H9 (cell line): Measurements from ENCODE around the gene P4HA2. TPM values are rescaled to one million over a fixed set of nuclear protein-coding genes. Genes with fewer than 3 reads are reported as not detected.

ENCODE experiments used
- DNase-seq: peaks from one replicate; pipeline ENCODE4 v3.0.0-alpha.2; 2017
- H2AFZ ChIP-seq: one replicate; pipeline ENCODE4 v1.6.1; 2013; ENCODE audit warnings: mild to moderate bottlenecking, low read length, control low read depth, moderate library complexity
- H2AK5ac ChIP-seq: 2 replicates; pipeline ENCODE4 v1.6.1; 2013; ENCODE audit warnings: low read length, control low read depth, mixed read lengths; ENCODE audit not compliant: insufficient read length
- H2BK120ac ChIP-seq: one replicate; pipeline ENCODE4 v1.6.1; 2013; ENCODE audit warnings: low read depth, mild to moderate bottlenecking, low read length, control low read depth, inconsistent platforms; ENCODE audit not compliant: poor library complexity, severe bottlenecking
- H2BK12ac ChIP-seq: 2 replicates; pipeline ENCODE4 v1.6.1; 2013; ENCODE audit warnings: low read length, control low read depth, mixed read lengths, low read depth; ENCODE audit not compliant: insufficient read length
- H2BK15ac ChIP-seq: 2 replicates; pipeline ENCODE4 v1.6.1; 2013; ENCODE audit warnings: low read depth, low read length, control low read depth
- H2BK20ac ChIP-seq: one replicate; pipeline ENCODE4 v1.6.1; 2013; ENCODE audit warnings: low read depth, mild to moderate bottlenecking, low read length, control low read depth, inconsistent platforms; ENCODE audit not compliant: poor library complexity, severe bottlenecking
- H2BK5ac ChIP-seq: 2 replicates; pipeline ENCODE4 v1.6.1; 2013; ENCODE audit warnings: low read length, control low read depth, mixed read lengths; ENCODE audit not compliant: insufficient read length
- H3K14ac ChIP-seq: 2 replicates; pipeline ENCODE4 v1.6.1; 2013; ENCODE audit warnings: low read length, control low read depth; ENCODE audit not compliant: insufficient read depth
- H3K18ac ChIP-seq: 2 replicates; pipeline ENCODE4 v1.6.1; 2013; ENCODE audit warnings: low read depth, mild to moderate bottlenecking, mixed read lengths, low read length, control low read depth; ENCODE audit not compliant: insufficient read length
- H3K23ac ChIP-seq: 2 replicates; pipeline ENCODE4 v1.6.1; 2013; ENCODE audit warnings: low read length, control low read depth, mixed read lengths, low read depth; ENCODE audit not compliant: insufficient read length
- H3K23me2 ChIP-seq: 2 replicates; pipeline ENCODE4 v1.6.1; 2013; ENCODE audit warnings: low read depth, mild to moderate bottlenecking, mixed read lengths, low read length, control low read depth; ENCODE audit not compliant: insufficient read length, poor library complexity, severe bottlenecking
- H3K27ac ChIP-seq: 2 replicates; pipeline ENCODE4 v1.5.1; 2013; ENCODE audit warnings: low read length, control low read depth, mixed read lengths, low read depth; ENCODE audit not compliant: insufficient read length
- H3K27me3 ChIP-seq: 2 replicates; pipeline ENCODE4 v1.6.1; 2013; ENCODE audit warnings: low read length, control low read depth, inconsistent platforms; ENCODE audit not compliant: insufficient read depth
- H3K4ac ChIP-seq: 2 replicates; pipeline ENCODE4 v1.6.1; 2013; ENCODE audit warnings: low read depth, mild to moderate bottlenecking, control low read depth, inconsistent platforms, low read length, moderate library complexity
- H3K4me1 ChIP-seq: 2 replicates; pipeline ENCODE4 v1.6.1; 2013; ENCODE audit warnings: low read length, control low read depth, inconsistent platforms; ENCODE audit not compliant: insufficient read depth
- H3K4me2 ChIP-seq: 2 replicates; pipeline ENCODE4 v1.6.1; 2013; ENCODE audit warnings: low read length, control low read depth, mixed read lengths; ENCODE audit not compliant: insufficient read length, insufficient read depth
- H3K56ac ChIP-seq: 2 replicates; pipeline ENCODE4 v1.6.1; 2013; ENCODE audit warnings: low read depth, mild to moderate bottlenecking, mixed read lengths, low read length, control low read depth; ENCODE audit not compliant: insufficient read length
- H3K79me1 ChIP-seq: 2 replicates; pipeline ENCODE4 v1.6.1; 2013; ENCODE audit warnings: low read depth, mild to moderate bottlenecking, moderate library complexity, low read length, control low read depth, inconsistent platforms; ENCODE audit not compliant: insufficient read depth, poor library complexity, severe bottlenecking
- H3K79me2 ChIP-seq: 2 replicates; pipeline ENCODE4 v1.6.1; 2013; ENCODE audit warnings: low read length, control low read depth, inconsistent platforms; ENCODE audit not compliant: insufficient read depth
- H3K9ac ChIP-seq: 2 replicates; pipeline ENCODE4 v1.6.1; 2013; ENCODE audit warnings: low read length, control low read depth, mixed read lengths; ENCODE audit not compliant: insufficient read length; ENCODE audit errors: extremely low read depth
- H3K9me3 ChIP-seq: one replicate; pipeline ENCODE4 v1.6.1; 2013; ENCODE audit warnings: low read depth, low read length, inconsistent platforms; ENCODE audit not compliant: control insufficient read depth
- H3T11ph ChIP-seq: one replicate; pipeline ENCODE4 v1.6.1; 2013; ENCODE audit warnings: mild to moderate bottlenecking, low read length, control low read depth, inconsistent platforms
- H4K20me1 ChIP-seq: one replicate; pipeline ENCODE4 v1.6.1; 2013; ENCODE audit not compliant: control insufficient read depth, insufficient read length, insufficient read depth
- H4K5ac ChIP-seq: 2 replicates; pipeline ENCODE4 v1.6.1; 2013; ENCODE audit warnings: low read depth, mild to moderate bottlenecking, mixed read lengths, low read length, control low read depth; ENCODE audit not compliant: insufficient read length
- H4K8ac ChIP-seq: replicated peaks from 2 replicates; pipeline ENCODE4 v1.6.1; 2013; ENCODE audit warnings: low read length, control low read depth, mixed read lengths, low read depth; ENCODE audit not compliant: insufficient read length
- H4K91ac ChIP-seq: 2 replicates; pipeline ENCODE4 v1.6.1; 2013; ENCODE audit warnings: low read depth, mild to moderate bottlenecking, moderate library complexity, mixed read lengths, low read length, control low read depth; ENCODE audit not compliant: insufficient read length
- H3K27ac Mint-ChIP-seq, 3 experiments: 2 replicates in 2 of 3; 3 replicates in 1 of 3; pipeline ENCODE4 v1.8.0; 2020 to 2021; ENCODE audit warnings: mixed read lengths in 3 of 3, mild to moderate bottlenecking in 1 of 3, moderate library complexity in 1 of 3
- H3K27me3 Mint-ChIP-seq: 2 replicates; pipeline ENCODE4 v1.8.0; 2021; ENCODE audit warnings: low read depth, mild to moderate bottlenecking, moderate library complexity, mixed read lengths
- H3K36me3 Mint-ChIP-seq, 3 experiments: 2 replicates in 2 of 3; 3 replicates in 1 of 3; pipeline ENCODE4 v1.8.0; 2020 to 2021; ENCODE audit warnings: low read depth in 3 of 3, mixed read lengths in 3 of 3; ENCODE audit not compliant: insufficient read depth in 1 of 3
- H3K4me1 Mint-ChIP-seq, 2 experiments: 2 replicates each; pipeline ENCODE4 v1.8.0; 2020; ENCODE audit warnings: mixed read lengths in 2 of 2
- H3K4me3 Mint-ChIP-seq, 2 experiments: 2 replicates in 1 of 2; 3 replicates in 1 of 2; pipeline ENCODE4 v1.8.0; 2020 to 2021; ENCODE audit warnings: mild to moderate bottlenecking in 2 of 2, mixed read lengths in 2 of 2, moderate library complexity in 1 of 2
- H3K9me3 Mint-ChIP-seq, 2 experiments: 2 replicates in 1 of 2; 3 replicates in 1 of 2; pipeline ENCODE4 v1.8.0; 2020; ENCODE audit warnings: mild to moderate bottlenecking in 2 of 2, mixed read lengths in 2 of 2, moderate library complexity in 1 of 2
- CTCF ChIP-seq: fragments of 200-600 bp; sonication (generic); conservative IDR thresholded peaks from 3 replicates; pipeline ENCODE4 v1.8.0; 2021; ENCODE audit warnings: antibody characterized with exemption, mild to moderate bottlenecking
- WGBS: extraction: QIAGEN DNeasy Blood & Tissue Kit; methylation state at CpG from one replicate; pipeline ENCODE4 v1.1.7; 2013; ENCODE audit warnings: missing lambda C conversion rate, low lambda C conversion rate, mixed read lengths; ENCODE audit not compliant: insufficient read length; ENCODE audit errors: extremely low coverage; 5-methylcytosine and 5-hydroxymethylcytosine counted together
- total RNA-seq: library from RNA; stranded (reverse); gene quantifications from 2 replicates; pipeline ENCODE4 v1.2.1, GENCODE V29; 2021

Gene P4HA2
- total RNA-seq, 1 experiment from 2014 or later, result 15.3 TPM

- Histone ChIP-seq H3K79me2 (no peaks in the 10 kb centered on the region), H3K23ac (no peak overlapping the region), H3K27me3 (no peaks in the 10 kb centered on the region), H2BK20ac (no peak overlapping the region), H3K79me1 (no peaks in the 10 kb centered on the region), H2BK12ac (no peak overlapping the region), H3K18ac (no peak overlapping the region), H3K4ac (no peak overlapping the region), H3K14ac (no peak overlapping the region), H3K9ac (no peak overlapping the region), H4K20me1 (no peaks in the 10 kb centered on the region), H4K8ac (no peak overlapping the region), H4K91ac (no peak overlapping the region), H3K23me2 (no peaks in the 10 kb centered on the region), H4K5ac (no peak overlapping the region), H3T11ph (no peak overlapping the region), H3K9me3 (no peaks in the 10 kb centered on the region), H3K4me1 (peaks cover 4% of the 10 kb centered on the region; the same call in 1 of the 2 replicates), H2BK5ac (no peak overlapping the region), H3K4me2 (no peak overlapping the region), H2AFZ (peak overlapping the region; percentile 27), H2BK120ac (no peak overlapping the region), H2AK5ac (no peak overlapping the region), H3K27ac (no peak overlapping the region), H2BK15ac (no peak overlapping the region), H3K56ac (no peak overlapping the region)
- Mint-ChIP-seq H3K27me3 (peaks cover 3% of the 10 kb centered on the region; the same call in 1 of the 2 replicates), H3K27ac (no peak overlapping the region), H3K4me3 (no peak overlapping the region), H3K9me3 (no peaks in the 10 kb centered on the region), H3K36me3 (no peaks in the 10 kb centered on the region), H3K4me1 (peaks cover 9% of the 10 kb centered on the region in 2 experiments)
- TF ChIP-seq CTCF, result no peak
- no peak for DNase-seq
- WGBS, result no CpG with 5 or more reads among the region's 2 CpGs
These were observed 22.9 kb upstream of the P4HA2 start for GRCh38 chr5:132250547-132250946.
